GM06990 (cell line): Measurements from ENCODE around the gene FOXP4.

Experiments used
- DNase-seq: peaks from one replicate; pipeline ENCODE4 v3.0.0-alpha.2; 2011; ENCODE audit not compliant: insufficient read length; ENCODE audit errors: extremely low read depth
- H3K27me3 ChIP-seq: replicated peaks from 2 replicates; pipeline ENCODE4 v1.6.0; 2011; ENCODE audit warnings: low read length; ENCODE audit not compliant: control insufficient read depth, insufficient read depth
- H3K36me3 ChIP-seq: 2 replicates; pipeline ENCODE4 v1.5.1; 2011; ENCODE audit warnings: low read length; ENCODE audit not compliant: control insufficient read depth, insufficient read depth
- H3K4me3 ChIP-seq: replicated peaks from 2 replicates; pipeline ENCODE4 v1.5.1; 2011; ENCODE audit warnings: low read depth, mild to moderate bottlenecking, control low read depth, low read length
- CTCF ChIP-seq: IDR thresholded peaks from 2 replicates; pipeline ENCODE4 v1.5.1; 2011; ENCODE audit warnings: low read length, control low read depth, mild to moderate bottlenecking, inconsistent platforms; ENCODE audit not compliant: insufficient read depth, poor library complexity, severe bottlenecking

Gene FOXP4

GRCh38 chr6:41634657-41635056, 88.5 kb downstream of the FOXP4 start:
- no peak for TF ChIP-seq CTCF
- Histone ChIP-seq H3K27me3 (peaks cover 4% of the 10 kb centered on the region), H3K4me3 (no peak overlapping the region), H3K36me3 (no peaks in the 10 kb centered on the region)
- no peak for DNase-seq

GRCh38 chr6:41635365-41635764, 89.2 kb downstream of the FOXP4 start:
- H3K4me3 ChIP-seq = no peak overlapping the region
- H3K27me3 ChIP-seq = peaks cover 5% of the 10 kb centered on the region
- TF ChIP-seq CTCF = no peak
- H3K36me3 ChIP-seq = no peaks in the 10 kb centered on the region
- DNase-seq = no peak

- DNase-seq = no peak
- H3K36me3 ChIP-seq = no peaks in the 10 kb centered on the region
- no peak for TF ChIP-seq CTCF
- H3K27me3 ChIP-seq = peaks cover 3% of the 10 kb centered on the region
- no peak overlapping the region for H3K4me3 ChIP-seq
Measured at GRCh38 chr6:41636833-41637193, 90.6 kb downstream of the FOXP4 start.

- peaks cover 3% of the 10 kb centered on the region for H3K27me3 ChIP-seq
- no peak for TF ChIP-seq CTCF
- no peak overlapping the region for H3K4me3 ChIP-seq
- no peak for DNase-seq
- H3K36me3 ChIP-seq = no peaks in the 10 kb centered on the region
Measured at GRCh38 chr6:41637194-41638001, 91.2 kb downstream of the FOXP4 start.

- Histone ChIP-seq H3K27me3 (peaks cover 6% of the 10 kb centered on the region), H3K4me3 (no peak within 1 kb of the TSS), H3K36me3 (no peaks in the 10 kb centered on the region)
- no peak for TF ChIP-seq CTCF
- no peak for DNase-seq
Measured at GRCh38 chr6:41638002-41638934, 92.1 kb downstream of the FOXP4 start, which contains the start of gene MDFI. Gene MDFI, plus strand, starts transcription at chr6:41638468. Its CDS starts 282 bp downstream, at chr6:41638750.
